ENCODE data around the gene CDH26.
"Not testable (repeated sequence)": the region's sequence is repeated elsewhere in the genome, so short reads cannot be mapped to it uniquely, and the experiment has no call there.

The CDH26 gene

DNA sequence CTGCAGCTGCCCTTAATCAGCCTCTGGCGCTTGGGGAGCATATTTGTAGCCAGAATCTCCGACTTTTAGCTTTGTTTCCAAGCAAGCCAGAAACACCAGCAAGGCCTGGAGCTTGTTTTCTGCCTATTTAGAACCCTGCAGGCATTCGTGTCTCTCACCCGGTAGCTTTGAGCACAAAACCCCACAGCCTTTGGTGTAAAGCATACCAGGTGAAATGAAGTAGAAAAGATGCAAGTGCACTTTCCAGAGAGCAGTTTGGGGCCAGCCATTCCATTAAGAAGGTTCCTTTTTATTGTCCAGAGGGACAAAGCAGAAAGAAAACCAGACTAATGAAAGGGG is 17.3 kb upstream of the CDH26 start:
- no peak for DNase-seq (ENCODE audit: low spot score)

- no peak for DNase-seq (ENCODE audit: low spot score)
Measured at GRCh38 chr20:59942245-59942644, 16.0 kb upstream of the CDH26 start.

- no peak for DNase-seq (ENCODE audit: low spot score)
Measured at GRCh38 chr20:59944726-59945125, 13.5 kb upstream of the CDH26 start.

DNA sequence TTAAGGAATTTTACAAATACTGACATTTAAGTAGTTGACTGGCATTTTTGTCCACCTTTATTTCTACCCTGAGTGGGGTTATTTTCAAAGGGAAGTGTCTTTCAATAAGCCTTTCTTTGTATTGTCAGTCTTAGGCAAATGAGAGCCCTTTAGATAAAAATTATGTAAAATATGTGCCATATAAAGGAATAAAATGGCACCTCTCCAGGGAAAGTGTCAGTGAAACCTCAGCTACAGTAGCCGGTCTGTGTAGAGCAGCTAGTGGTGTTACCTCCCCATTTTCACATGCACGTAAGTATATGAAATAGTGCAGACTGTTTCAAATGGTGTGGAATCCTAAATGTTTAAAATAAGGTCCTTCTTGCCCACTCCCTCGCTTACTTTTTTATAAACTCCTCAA is 13.0 kb upstream of the CDH26 start:
- DNase-seq (ENCODE audit: low spot score) = no peak

DNA sequence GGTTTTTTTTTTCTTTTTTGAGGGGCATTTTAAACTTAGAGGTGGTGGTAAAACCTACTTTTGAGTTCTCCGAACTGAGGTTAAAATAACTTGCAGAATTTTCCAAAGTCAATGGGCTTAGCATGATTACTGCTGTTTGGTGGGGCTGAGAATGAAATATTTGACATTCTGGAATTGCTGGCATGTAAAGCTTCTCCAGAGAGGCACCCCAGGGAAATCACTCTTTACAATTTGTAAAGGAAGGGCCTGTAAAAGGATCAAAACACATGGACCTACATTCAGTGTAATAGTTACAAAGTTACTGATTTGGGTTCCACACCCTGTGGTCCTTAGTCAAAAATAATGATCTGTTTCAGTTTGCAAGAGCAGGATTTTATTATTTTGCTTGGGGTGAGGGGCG is 12.5 kb upstream of the CDH26 start:
- no peak for DNase-seq (ENCODE audit: low spot score)

GRCh38 chr20:59947376-59947775 is 10.8 kb upstream of the CDH26 start:
- no peak for DNase-seq (ENCODE audit: low spot score)

- no peak for DNase-seq (ENCODE audit: low spot score)
Measured at GRCh38 chr20:59948212-59948611, 10.0 kb upstream of the CDH26 start.

- peak; percentile 67 for DNase-seq (ENCODE audit: low spot score)
Measured at GRCh38 chr20:59948828-59949720, 9.1 kb upstream of the CDH26 start.

- no peak for DNase-seq (ENCODE audit: low spot score)
Measured at GRCh38 chr20:59949911-59950310, 8.3 kb upstream of the CDH26 start.

DNA sequence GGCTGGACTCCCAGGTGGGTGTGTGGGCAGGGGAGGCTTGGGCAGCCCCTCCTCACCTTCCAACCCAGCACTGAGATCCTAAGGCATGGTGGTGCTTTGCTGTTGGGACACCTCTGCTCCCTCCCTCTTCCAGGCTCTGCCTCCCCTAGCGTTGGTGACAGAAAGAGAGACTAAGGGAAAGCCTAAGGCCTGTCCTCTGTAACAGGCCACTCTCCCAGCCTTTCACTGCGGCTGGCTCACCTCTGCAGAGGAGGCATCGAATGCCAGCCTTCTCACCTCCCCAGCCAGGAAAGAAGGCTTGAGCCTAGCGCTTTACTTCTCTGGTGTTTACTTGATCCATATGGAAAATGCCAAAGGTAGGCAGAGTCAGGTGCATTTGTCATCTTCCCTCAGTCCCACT is 3.5 kb upstream of the CDH26 start:
- DNase-seq (ENCODE audit: low spot score) = no peak

DNA sequence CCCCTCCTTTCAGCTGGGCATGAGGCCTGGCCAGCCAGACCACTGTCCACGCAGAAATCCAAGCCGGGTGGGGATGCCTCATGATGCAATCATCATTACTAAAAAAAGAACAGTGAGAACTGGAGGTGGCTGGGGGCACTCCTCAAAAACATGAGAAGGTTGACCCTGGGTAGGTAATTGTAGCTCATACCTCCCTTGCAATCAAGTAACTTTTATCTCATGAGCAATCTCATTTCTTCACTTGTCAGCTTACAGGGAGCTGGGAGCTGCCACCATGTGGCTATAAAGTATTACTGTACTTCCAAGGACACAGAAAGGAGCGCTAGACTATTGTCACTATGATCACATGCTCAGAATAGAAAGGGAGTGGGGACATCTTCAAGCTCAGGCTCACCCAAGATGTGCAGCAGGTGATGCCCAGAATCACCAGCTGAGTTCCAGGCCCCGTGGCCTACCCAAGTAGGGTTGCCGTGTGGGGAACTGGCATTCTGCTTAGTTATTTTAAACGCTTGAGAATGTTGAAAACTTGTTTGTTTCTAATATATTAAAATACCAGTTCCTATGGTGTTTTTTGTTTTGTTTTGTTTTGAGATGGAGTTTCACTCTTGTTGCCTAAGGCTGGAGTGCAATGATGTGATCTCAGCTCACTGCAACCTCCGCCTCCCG is 3.0 kb upstream of the CDH26 start:
- DNase-seq (ENCODE audit: low spot score) = no peak

GRCh38 chr20:59957568-59957967 is 655 bp upstream of the CDH26 start:
- not testable (repeated sequence) for DNase-seq (ENCODE audit: low spot score)

DNA sequence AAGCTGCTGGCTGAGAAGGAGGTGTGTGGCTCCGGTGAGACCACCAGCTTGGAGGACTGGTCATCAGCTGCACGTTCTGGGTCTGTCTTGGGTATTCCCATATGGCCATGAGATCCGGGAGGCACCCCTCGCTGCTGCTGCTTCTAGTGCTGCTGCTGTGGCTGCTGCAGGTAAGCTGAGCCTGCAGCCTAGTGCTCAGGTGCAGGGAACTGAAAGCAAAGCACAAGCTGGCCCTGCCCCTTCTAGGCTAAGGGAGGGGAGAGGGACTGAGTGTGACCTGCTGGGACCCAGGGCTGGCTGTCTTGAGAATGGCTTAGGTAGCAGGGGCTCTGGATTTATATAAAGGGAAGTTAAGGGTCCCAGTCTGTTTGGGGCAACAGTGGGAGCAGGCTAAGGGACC is 403 bp downstream of the CDH26 start:
- no peak for DNase-seq (ENCODE audit: low spot score)

DNA sequence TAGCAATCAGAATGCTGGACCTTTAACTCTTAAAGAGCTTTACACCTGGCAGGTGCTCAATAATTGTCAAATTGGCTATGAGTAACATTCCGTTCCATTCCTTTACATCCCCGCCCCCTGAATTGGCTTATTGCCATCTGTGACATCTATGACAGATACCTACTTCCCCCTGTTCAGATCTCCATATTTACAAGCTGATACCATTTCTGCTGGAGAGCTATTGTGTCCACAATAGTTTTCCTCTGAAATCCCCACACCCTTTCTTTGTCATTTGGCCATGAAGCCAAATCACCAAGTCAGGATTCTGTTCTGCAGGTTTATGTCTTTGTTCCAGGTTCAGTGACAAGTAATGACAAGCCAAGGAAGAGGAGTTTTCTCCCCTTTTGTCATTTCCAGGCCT is 3.2 kb downstream of the CDH26 start:
- DNase-seq (ENCODE audit: low spot score) = no peak

DNA sequence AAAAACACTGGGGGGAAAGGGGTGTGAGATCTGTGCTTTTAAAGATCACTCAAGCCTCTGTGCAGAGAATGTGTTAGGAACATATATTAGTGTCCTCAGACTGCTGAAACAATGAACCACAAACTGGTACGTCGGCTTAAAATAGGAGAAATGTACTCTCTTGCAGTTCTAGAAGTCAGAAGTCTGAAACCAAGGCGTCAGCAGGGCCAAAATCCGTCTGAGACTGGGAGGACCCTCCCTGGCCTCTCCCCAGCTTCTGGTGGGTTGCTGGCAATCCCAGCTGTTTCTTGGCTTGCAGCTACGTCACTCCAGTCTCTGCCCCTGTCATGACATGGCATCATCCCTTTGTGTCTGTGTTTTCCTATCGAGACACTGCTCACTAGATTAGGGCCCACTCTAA is 3.9 kb downstream of the CDH26 start:
- DNase-seq (ENCODE audit: low spot score) = no peak

- DNase-seq (ENCODE audit: low spot score) = no peak
Measured at GRCh38 chr20:59966428-59966827, 8.2 kb downstream of the CDH26 start.

GRCh38 chr20:59971428-59971827 is 13.2 kb downstream of the CDH26 start:
- DNase-seq (ENCODE audit: low spot score) = no peak

GRCh38 chr20:59972037-59972801 is 14.0 kb downstream of the CDH26 start:
- no peak for DNase-seq (ENCODE audit: low spot score)

DNA sequence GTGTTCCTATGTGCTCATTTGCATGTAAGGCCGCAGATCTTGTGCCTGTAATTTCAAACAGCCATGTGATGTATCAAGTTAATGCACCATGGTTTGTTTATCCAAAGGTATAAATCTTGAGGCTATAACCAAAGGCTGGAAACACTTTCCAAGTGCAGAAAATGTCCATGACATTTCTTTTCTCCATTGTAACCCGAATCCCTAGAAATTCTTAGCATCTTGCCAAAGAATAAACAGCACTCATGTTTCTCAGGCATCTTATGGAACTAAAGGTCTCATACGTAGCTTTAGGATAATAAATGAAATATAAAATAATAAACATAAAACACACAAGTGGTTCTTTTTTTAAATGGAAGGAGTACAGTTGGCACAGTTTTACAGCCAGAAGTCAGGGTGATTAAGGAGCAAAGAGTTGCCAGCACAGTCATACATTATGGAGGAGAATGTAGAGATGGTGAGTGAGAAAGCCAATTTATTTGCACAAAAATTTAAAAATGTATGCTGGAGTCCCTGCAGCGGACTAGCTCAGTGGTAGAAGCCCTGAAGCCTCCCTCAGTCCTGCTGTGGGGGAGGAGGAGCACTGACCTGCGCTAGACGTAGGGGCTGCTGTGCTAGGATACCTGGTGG is 18.0 kb downstream of the CDH26 start:
- no peak for DNase-seq (ENCODE audit: low spot score)

GRCh38 chr20:59977086-59977485 is 18.9 kb downstream of the CDH26 start:
- DNase-seq (ENCODE audit: low spot score) = no peak

GRCh38 chr20:59983076-59983475 is 24.9 kb downstream of the CDH26 start:
- no peak for DNase-seq (ENCODE audit: low spot score)

GRCh38 chr20:59984541-59984940 is 26.3 kb downstream of the CDH26 start:
- no peak for DNase-seq (ENCODE audit: low spot score)
